GM11168 (cell line): ENCODE measurements around the gene MAPK10.
"Not testable (repeated sequence)": the region's sequence is repeated elsewhere in the genome, so short reads cannot be mapped to it uniquely, and the experiment has no call there.

Experiments
- in situ Hi-C: fragments of 300-500 bp; cut with MboI; formaldehyde crosslinking; loops from one replicate; pipeline ENCODE4 v1.12.0; 2022; ENCODE audit warnings: low sequenced_read_pairs; ENCODE audit not compliant: unreplicated experiment

The MAPK10 gene

DNA sequence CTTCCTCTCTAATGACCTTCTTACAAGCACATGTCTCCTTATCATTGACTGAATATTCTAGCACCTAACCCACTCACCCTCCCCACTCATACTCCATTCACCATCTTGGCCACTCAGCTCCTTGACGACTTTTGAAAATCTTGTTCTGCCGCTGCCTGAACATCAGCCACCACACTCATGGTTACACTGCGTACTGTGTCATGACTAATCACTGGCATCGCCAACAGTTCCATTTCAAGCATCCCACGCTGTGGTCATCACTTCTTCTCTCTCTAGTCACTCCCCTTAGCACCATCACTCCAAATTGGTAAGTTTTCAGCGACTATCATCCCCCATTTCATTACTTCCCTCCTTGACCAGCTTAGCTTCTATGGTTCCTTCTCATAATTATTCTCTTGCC is 352.8 kb downstream of the MAPK10 start:
- in situ Hi-C loops, result no loop called here

DNA sequence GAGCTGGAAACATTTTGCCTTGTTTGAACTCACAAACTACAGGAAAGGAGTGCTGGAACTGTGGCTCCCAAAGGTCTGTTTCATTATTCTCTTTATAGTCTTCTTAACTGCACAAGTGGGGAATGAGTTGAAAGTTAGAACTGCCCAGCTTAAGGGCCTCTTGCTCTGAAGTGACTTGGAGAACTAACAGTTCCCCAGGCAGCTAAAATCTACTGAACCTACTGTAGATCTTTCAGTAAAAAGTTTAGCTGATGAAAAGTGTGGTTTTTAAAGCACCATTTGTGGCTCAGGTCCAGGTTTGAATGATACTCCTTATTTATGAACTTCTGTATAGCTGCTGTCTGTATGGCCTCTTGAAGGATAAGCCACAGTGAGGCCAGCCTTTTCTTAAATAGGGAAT is 353.8 kb downstream of the MAPK10 start:
- in situ Hi-C loops, result no loop called here

DNA sequence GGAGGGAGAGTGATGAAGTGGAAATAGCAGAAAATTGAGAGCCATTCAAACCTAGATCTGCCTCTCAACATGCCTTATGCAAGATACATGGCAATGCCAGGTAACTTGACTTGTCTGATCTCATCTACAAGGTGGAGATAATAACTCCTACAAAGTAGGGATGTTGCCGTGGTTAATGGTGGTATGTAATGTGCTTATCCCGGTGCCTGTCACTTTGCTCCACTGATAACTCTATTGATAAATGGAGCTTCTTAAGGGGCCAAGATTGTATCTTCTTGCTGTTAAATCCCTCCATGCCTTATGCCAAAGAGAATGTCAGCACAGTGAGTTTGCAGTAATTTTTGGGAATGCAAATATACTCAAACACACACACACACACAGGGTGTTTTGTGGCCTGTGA is 355.8 kb downstream of the MAPK10 start:
- in situ Hi-C loops, result no loop called here

DNA sequence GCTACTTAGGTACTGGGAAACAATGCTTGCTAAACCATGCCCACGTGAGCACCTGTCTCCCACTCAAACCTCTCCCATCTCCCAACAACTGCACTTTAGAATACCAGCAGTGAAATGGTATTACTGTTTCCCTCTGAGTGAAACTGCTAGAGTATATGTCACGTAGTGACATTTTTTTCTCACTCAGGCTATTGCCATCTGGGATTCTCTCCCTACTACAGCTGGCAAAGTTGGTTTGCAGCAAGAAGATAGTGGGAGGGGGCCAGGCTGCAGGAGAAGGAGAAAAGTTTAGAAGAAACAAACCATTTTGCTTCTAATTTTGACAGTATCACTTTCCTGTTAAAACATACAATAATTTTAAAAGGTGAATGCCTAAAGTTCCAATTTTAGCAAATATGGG is 358.3 kb downstream of the MAPK10 start:
- in situ Hi-C loops, result no loop called here

DNA sequence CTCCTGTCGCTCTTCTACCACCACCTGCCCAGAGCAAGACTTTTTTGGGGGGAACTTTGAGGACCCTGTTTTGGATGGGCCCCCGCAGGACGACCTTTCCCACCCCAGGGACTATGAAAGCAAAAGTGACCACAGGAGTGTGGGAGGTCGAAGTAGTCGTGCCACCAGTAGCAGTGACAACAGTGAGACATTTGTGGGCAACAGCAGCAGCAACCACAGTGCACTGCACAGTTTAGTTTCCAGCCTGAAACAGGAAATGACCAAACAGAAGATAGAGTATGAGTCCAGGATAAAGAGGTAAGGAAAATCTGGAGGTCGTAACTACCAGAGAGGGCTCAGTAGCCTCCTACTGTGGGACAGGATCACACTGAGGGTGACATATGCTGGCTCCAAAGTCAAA is 364.5 kb downstream of the MAPK10 start:
- in situ Hi-C loops, result no loop called here

DNA sequence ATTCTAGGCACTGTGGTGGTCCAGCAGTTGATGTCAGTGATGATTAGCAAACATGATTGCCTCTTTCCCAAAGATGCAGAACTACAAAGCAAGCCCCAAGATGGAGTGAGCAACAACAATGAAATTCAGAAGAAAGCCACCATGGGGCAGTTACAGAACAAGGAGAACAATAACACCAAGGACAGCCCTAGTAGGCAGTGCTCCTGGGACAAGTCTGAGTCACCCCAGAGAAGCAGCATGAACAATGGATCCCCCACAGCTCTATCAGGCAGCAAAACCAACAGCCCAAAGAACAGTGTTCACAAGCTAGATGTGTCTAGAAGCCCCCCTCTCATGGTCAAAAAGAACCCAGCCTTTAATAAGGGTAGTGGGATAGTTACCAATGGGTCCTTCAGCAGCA is 365.3 kb downstream of the MAPK10 start:
- in situ Hi-C loops, result no loop called here

DNA sequence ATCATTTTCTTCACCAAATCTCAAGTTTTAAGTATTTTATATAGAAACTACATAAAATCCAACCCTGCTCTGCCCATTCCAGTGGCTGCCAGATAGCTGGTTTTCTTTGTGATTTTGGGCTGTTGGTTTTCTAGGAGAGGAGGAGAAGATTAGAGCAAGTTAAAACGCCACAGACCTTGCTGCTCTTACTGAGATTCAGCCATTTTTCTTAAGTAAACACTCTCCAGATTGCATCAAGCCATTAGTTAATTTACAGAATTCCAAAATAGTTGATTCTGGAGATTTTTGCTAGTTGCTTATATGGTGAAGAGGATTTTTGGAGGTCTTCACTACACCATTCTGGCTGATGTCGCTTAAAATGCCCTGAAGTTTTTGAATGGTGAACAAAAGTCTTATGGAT is 366.2 kb downstream of the MAPK10 start:
- in situ Hi-C loops, result no loop called here

DNA sequence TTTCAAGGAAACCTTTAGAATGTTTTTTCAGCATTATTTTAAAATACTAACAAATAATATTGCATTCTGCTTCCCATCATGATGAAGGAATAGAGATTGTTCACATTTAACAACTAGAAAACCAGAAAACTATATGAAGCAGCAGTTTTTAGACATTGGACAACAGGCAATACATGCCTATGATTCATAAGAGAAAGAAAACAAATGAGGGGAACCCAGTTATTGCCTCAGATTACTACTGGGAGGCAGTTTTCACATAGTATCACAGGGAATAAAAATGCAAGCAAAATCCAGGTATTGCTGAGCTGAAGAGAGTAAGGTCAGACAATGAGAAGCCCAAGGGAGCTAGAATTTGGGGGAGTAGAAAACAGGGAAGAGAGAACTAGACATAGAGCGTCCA is 373.6 kb downstream of the MAPK10 start:
- in situ Hi-C loops, result no loop called here

DNA sequence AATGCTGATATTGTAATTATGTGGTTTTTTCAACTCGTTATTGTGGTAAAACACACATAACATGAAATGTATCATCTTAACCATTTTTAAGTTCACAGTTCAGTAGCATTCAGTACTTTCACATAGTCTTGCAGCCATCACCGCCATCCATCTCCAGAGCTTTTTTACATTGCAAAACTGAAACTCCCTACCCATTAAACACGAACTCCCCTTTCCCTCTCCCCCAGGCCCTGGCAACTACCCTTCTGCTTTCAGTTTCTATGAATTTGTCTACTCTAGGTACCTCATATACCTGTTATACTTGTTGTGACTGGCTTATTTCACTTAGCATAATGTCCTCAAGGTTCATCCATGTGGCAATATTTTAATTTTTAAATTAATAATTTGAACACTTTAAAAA is 380.6 kb downstream of the MAPK10 start:
- in situ Hi-C loops, result no loop called here

DNA sequence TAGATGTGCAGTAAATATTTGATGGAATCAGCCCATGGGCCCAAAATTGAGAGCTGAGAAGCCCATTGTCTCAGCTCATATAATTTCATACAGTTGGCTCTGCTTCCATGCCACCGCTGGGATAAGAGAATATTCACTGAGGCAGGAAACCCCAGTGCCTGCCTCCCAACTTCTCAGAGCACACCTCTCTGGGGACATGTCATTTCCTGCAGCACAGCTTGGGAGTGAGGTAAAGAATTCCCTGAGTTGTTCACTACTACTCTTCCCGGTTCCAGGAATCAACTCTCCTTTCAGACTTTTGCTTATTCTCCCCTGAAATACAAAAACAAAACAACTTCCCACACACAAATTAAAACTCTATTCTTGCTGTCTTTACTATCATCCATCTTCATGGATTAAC is 389.3 kb downstream of the MAPK10 start:
- in situ Hi-C loops, result no loop called here

DNA sequence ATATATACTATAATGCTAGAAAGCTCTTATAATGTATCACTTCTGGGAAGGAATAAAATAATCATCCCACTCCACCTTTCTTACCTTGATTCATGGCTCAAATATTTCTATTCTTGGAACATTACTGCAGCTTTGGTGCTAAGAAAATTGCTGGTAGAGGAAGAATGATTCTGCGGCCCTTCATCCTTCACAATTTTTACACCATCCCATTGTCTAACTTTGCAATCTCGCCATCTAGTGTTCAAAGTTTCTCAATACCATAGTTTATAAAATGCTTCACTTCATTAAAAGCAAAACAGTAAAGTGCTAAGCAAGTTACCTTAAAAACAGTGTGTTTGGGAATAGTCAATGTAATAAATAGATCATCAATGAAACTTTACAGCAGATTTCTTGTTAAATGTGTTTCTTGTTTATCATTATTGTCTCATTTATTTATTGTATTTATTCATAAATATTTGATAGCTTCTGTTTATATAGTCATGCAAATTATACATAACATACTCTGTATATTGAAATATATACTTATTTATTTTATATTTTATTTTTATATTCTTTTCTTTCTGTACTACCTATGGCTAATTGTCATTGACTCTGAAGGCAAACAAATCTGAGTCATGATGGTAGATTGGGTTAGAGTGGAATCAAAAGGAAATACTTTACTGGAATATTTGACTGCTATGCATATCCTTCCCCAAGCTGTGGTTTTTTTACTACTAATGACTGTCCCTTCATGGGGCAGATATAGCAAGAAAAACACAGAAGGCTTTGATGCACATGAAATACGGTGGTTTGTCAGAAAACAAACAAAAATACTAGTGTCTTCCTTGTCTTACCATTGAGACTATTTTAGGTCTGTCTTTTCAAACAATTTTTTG is 390.7 kb downstream of the MAPK10 start:
- in situ Hi-C loops, result no loop called here

DNA sequence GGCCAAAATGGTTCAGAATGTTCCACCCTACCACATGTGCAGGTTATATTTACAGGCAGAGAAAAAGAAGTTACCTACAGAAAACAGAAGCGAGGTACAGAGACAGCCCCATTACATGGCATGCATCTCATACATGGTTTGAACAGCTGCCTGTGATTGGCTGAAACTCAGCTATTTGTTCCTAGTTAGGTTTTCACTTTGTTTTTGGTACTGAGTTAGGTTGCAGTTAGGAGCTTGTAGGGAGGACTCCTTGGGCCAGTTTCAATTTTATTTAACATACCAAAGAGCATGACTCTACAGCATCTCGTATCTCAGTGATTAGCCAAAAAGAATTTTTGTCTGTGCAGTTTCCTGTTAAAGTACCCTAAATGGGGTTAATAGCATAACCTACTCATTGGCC is 392.0 kb downstream of the MAPK10 start:
- in situ Hi-C loops, result no loop called here

DNA sequence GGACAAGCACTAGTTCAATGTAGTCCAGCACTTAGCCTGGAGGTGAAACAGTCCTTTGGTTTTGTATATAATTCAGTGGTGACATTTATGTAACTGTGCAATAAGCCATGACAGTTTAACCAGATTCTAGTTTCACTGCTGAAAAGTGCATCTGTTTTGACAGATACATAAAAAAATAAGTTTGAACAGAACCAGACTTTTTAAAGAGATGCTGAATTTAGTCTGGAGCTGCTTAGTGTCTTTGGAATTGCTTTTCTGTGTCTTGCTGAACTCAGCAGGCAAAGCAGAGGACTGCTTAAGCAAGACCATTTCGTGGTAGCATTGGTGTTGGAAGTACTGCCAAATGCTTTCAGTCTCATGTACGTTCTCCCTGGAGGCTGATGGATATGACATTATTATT is 393.5 kb downstream of the MAPK10 start:
- in situ Hi-C loops, result no loop called here

DNA sequence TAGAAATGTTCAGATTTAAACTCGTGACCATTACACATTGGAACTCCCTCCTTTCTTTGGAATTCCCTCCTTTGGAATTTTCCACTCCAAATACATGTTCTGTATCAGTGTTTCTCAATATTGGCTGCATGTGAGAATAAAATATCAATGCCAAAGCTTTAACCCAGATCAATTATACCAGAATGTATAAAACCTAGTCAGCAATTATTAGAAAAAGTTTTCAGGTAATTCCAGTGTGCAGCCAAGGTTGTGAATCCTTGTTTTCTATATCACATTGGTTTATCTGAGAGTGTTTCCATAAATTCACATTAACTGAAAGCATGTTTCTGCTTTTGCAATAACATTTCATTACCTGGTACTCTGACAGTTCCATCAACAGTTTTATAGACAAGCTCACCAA is 394.3 kb downstream of the MAPK10 start:
- in situ Hi-C loops, result no loop called here

DNA sequence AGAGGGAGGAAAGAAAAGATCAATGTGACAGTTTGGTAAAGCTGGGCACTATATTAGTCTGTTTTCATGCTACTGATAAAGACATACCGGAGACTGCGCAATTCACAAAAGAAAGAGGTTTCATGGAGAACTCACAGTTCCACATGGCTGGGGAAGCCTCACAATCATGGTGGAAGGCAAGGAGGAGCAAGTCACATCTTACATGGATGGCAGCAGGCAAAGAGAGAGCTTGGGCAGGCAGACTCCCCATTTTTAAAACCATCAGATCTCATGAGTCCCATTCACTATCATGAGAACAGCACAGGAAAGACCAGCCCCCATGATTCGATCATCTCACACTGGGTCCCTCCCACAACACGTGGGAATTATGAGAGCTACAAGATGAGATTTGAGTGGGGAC is 394.8 kb downstream of the MAPK10 start:
- in situ Hi-C loops, result not testable (repeated sequence)

DNA sequence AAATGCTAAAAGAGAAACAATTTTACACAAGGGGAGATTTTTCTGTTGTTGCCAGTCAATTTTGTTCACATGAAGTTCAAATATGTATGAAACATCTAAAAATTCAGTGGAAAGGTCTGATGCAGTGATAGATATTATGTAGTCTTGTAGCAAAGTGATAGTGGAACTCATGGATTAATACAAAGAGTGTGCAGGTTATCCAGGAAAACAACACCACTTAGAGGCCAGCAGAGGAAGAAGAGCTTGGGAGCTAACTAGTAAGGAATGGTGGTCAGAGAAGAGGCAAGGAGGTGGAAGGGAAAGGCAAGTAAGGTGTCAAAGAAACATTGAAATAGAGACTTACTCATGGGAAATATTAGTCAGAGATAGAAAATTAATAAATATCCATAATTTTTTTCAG is 395.6 kb downstream of the MAPK10 start:
- in situ Hi-C loops, result no loop called here

DNA sequence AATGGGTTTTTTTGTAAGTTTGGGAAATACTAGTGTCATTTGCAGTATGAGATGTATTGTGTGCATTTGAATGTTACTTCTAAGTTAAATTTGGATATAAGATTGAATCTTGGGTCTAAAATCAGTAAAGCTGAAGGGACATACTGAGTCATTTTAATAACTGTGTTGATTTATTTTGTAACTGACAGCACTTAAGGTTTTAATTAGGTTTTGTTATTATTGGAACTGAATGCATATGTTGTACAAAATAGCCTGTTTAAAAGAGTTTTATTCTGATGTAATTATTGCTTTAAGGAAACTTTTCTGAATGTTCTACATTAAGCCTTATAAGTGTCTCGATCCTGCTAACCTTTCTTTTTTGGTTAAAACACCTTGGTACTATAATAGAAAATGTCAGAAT is 396.6 kb downstream of the MAPK10 start:
- in situ Hi-C loops, result no loop called here

DNA sequence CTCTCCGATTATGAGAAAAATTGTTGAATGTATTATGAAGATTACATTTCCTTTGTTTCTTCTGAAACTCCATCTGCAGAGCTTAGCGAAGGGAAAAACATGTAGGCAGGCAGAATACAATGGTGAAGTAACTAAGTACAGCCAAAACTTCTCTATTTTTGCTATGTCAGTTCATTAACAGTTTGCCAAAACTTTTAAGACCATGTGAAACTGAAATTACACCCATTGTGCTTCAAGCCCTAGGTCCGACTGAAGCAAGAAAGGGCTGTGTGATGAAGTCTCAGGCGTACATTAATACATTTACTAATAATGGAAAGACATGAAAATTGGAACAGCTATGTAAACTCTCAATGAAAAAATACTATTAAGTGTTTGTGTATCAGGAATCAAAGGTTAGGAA is 398.0 kb downstream of the MAPK10 start:
- in situ Hi-C loops, result no loop called here

DNA sequence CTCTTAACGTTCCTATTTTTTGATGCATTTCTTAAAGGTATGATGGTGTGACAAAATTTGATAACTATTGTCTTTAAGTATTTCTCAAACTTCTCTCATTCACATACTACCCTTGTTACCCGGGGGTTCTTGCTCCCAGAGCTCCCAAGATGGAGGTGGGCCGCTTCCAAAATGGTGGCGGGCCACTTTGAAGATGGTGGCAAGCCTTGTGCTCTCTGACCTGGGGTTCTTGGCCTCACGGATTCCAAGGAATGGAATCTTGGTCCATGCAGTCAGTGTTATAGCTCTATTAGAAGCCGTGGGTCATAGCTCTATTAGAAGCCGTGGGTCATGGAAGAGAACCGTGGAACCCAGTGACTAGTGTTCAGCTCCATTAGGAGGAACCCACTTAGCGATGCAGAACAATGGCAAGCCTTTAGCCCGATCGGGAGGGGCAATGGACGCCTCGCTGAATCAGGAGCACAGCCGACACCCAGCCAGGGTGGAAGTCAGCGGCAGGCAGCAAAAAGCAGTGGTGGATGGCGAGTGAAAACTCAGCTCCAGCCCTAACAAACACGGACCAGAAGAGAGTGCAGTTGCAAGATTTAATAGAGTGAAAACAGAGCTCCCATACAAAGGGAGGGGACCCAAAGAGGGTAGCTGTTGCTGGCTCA is 403.4 kb downstream of the MAPK10 start:
- in situ Hi-C loops, result no loop called here

DNA sequence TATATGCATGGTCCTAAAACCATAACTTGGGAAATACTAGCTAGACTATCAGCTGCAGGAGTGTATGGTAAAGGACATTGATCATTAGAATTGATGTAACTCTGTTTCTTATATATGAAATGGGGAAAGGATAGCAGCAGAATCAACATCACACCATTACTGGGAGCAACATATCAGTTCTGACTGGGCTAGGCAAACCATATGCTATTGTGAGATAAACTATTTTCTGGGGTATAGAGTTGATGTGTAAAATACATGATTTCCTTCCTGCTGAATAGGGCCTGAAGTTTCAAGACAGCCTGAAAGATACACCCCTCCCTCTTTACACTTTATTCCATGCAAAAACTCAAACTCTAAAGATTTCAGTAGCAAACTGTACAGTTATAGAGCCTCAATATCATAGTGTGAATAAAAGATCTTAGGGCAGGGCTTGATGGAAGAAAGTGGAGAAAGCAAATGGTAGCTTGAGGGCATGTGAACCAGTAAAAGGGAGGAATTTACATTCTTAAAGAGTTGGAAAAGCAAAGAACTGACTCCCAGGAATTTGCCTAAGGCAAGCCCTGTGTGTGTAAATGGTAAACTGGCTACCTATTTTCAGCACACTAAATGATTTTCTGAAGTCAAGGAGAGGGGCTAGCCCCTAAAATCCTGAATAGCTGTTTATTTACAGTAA is 404.1 kb downstream of the MAPK10 start:
- in situ Hi-C loops, result no loop called here

DNA sequence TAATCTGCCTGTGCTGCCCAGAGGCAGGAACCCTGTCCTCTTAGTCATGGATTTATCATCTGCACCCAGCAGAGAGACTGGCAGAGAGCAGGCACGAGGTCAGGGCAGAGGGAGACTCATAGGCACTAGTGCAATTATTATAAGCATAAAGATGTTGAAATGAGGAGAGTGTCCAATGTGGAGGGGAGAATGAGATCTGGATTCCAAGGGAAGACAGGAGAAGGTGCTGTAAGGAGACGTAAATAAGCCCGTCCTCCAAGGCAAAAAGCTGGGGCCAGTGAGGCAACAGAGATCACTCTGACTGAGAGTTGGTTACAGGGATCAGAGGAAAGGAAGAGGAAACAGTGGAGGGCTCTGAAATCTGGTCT is 406.2 kb downstream of the MAPK10 start:
- in situ Hi-C loops, result no loop called here
